T-helper 1 cell treated with Interleukin-12 subunit alpha and Interleukin-12 subunit beta and Interleukin-4 antibody, amounts not matched to agents 30 ng/mL and 1 ng/mL, for 36 hours (primary cell): ENCODE measurements around the gene TMEM184C. TPM values are rescaled to one million over a fixed set of nuclear protein-coding genes. Genes with fewer than 3 reads are reported as not detected.

Experiments
- intact Hi-C: fragments of 100-400 bp; cut with micrococcal nuclease; formaldehyde crosslinking; loops from one replicate; pipeline ENCODE4 v1.15.1; 2024
- total RNA-seq: library from RNA; stranded (reverse); gene quantifications from 2 replicates; pipeline ENCODE4 v1.2.3, GENCODE V29; 2022

TMEM184C gene
- 16.1 and 18.6 TPM in 2 replicates for total RNA-seq

GRCh38 chr4:147617173-147617840 lies at the start of gene TMEM184C:
Gene TMEM184C (plus strand): TSS chr4:147617397. CDS start chr4:147617957, 560 bp downstream.
- intact Hi-C loops, result loop anchor here (1.0 to 10.0 kb wide), 16 partner anchors 67 to 2003 kb away; partner anchors contain the start of genes ARHGAP10, LSM6, MMAA and NR3C2

GRCh38 chr4:147570616-147571015 lies 46.6 kb upstream of the TMEM184C start:
- intact Hi-C loops, result no loop called here

- intact Hi-C loops, result no loop called here
Observed at GRCh38 chr4:147571036-147571770, 46.0 kb upstream of the TMEM184C start.

- intact Hi-C loops, result no loop called here
Observed at GRCh38 chr4:147576084-147576483, 41.1 kb upstream of the TMEM184C start.

- intact Hi-C loops, result no loop called here
Observed at GRCh38 chr4:147578051-147578476, 39.1 kb upstream of the TMEM184C start.

GRCh38 chr4:147578593-147578992 lies 38.6 kb upstream of the TMEM184C start:
- intact Hi-C loops, result no loop called here

- intact Hi-C loops, result no loop called here
Observed at GRCh38 chr4:147580396-147580795, 36.8 kb upstream of the TMEM184C start.

GRCh38 chr4:147581606-147582350 lies 35.4 kb upstream of the TMEM184C start:
- intact Hi-C loops, result no loop called here

- intact Hi-C loops, result no loop called here
Observed at GRCh38 chr4:147582386-147583060, 34.7 kb upstream of the TMEM184C start.

- intact Hi-C loops, result no loop called here
Observed at GRCh38 chr4:147583876-147584275, 33.3 kb upstream of the TMEM184C start.

- intact Hi-C loops, result no loop called here
Observed at GRCh38 chr4:147586032-147586431, 31.2 kb upstream of the TMEM184C start.

GRCh38 chr4:147586637-147587036 lies 30.6 kb upstream of the TMEM184C start:
- intact Hi-C loops, result no loop called here

- intact Hi-C loops, result no loop called here
Observed at GRCh38 chr4:147587041-147587440, 30.2 kb upstream of the TMEM184C start.

GRCh38 chr4:147589586-147589985 lies 27.6 kb upstream of the TMEM184C start:
- intact Hi-C loops, result no loop called here

- intact Hi-C loops, result loop anchor here (1.0 to 10.0 kb wide), 5 partner anchors 71 to 1256 kb away; no protein-coding TSS in a partner anchor
Observed at GRCh38 chr4:147590249-147590920, 26.8 kb upstream of the TMEM184C start.

GRCh38 chr4:147591106-147591505 lies 26.1 kb upstream of the TMEM184C start:
- intact Hi-C loops, result loop anchor here (10.0 kb wide), 1 partner anchor 1256 kb away; no protein-coding TSS in a partner anchor

GRCh38 chr4:147594107-147594506 lies 23.1 kb upstream of the TMEM184C start:
- intact Hi-C loops, result loop anchor here (10.0 kb wide), 1 partner anchor 1259 kb away; no protein-coding TSS in a partner anchor

- intact Hi-C loops, result loop anchor here (10.0 kb wide), 1 partner anchor 1260 kb away; no protein-coding TSS in a partner anchor
Observed at GRCh38 chr4:147594578-147594977, 22.6 kb upstream of the TMEM184C start.

- intact Hi-C loops, result loop anchor here (1.0 to 10.0 kb wide), 2 partner anchors 271 to 1262 kb away; no protein-coding TSS in a partner anchor
Observed at GRCh38 chr4:147596377-147596776, 20.8 kb upstream of the TMEM184C start.

- intact Hi-C loops, result loop anchor here (1.0 to 10.0 kb wide), 2 partner anchors 270 to 1262 kb away; no protein-coding TSS in a partner anchor
Observed at GRCh38 chr4:147596981-147597380, 20.2 kb upstream of the TMEM184C start.
